Activated effector memory CD4-positive, alpha-beta T cell treated with anti-CD3 and anti-CD28 coated beads, Interleukin-2, amount 50 U/mL, for 16 hours (primary cell): ENCODE measurements around the gene JTB.

ENCODE experiments used
- DNase-seq: peaks from one replicate; pipeline ENCODE4 v3.0.0-alpha.2; 2020

Gene JTB

GRCh38 chr1:153978274-153978909 is 918 bp upstream of the JTB start:
- no peak for DNase-seq

GRCh38 chr1:153976819-153977249 is 640 bp downstream of the JTB start:
- no peak for DNase-seq

- DNase-seq: no peak
Observed at GRCh38 chr1:153973525-153973924, 3.9 kb downstream of the JTB start.

- no peak for DNase-seq
Observed at GRCh38 chr1:153973071-153973470, 4.4 kb downstream of the JTB start.

- no peak for DNase-seq
Observed at GRCh38 chr1:153970346-153970745, 7.1 kb downstream of the JTB start.

GRCh38 chr1:153968972-153969371 is 8.5 kb downstream of the JTB start:
- DNase-seq: no peak

- DNase-seq: no peak
Observed at GRCh38 chr1:153968408-153968807, 9.1 kb downstream of the JTB start.

- no peak for DNase-seq
Observed at GRCh38 chr1:153968000-153968363, 9.5 kb downstream of the JTB start.

GRCh38 chr1:153967107-153967999 is 10.1 kb downstream of the JTB start, which contains the start of gene CREB3L4:
CREB3L4 (plus strand) TSS chr1:153967902; CDS start chr1:153968526, 624 bp downstream.
- peak; percentile 92 for DNase-seq

GRCh38 chr1:153963850-153964331 is 13.6 kb downstream of the JTB start:
- DNase-seq: no peak

- DNase-seq: peak; percentile 97
Observed at GRCh38 chr1:153963030-153963849, 14.2 kb downstream of the JTB start, which contains the start of gene SLC39A1. SLC39A1 (minus strand) TSS chr1:153963537; CDS start chr1:153962715, 822 bp downstream.

GRCh38 chr1:153962088-153963029 is 15.1 kb downstream of the JTB start:
- no peak for DNase-seq

- no peak for DNase-seq
Observed at GRCh38 chr1:153961421-153961820, 16.1 kb downstream of the JTB start.

- DNase-seq: no peak
Observed at GRCh38 chr1:153960206-153960605, 17.3 kb downstream of the JTB start.

- DNase-seq: no peak
Observed at GRCh38 chr1:153959454-153959853, 18.0 kb downstream of the JTB start.

GRCh38 chr1:153958961-153959260 is 18.6 kb downstream of the JTB start:
- no peak for DNase-seq

GRCh38 chr1:153958111-153958960 is 19.1 kb downstream of the JTB start, which contains the start of gene CRTC2:
CRTC2 (minus strand) TSS chr1:153958612; CDS start chr1:153958497, 115 bp downstream.
- peak; percentile 99 for DNase-seq

- DNase-seq: peak; percentile 81
Observed at GRCh38 chr1:153957744-153958110, 19.7 kb downstream of the JTB start.

GRCh38 chr1:153956997-153957715 is 20.3 kb downstream of the JTB start:
- no peak for DNase-seq

- DNase-seq: no peak
Observed at GRCh38 chr1:153954826-153955225, 22.6 kb downstream of the JTB start.
